NCI-H2196 (cell line): ENCODE results near the gene ABHD11.
"Not testable (repeated sequence)": the region's sequence is repeated elsewhere in the genome, so short reads cannot be mapped to it uniquely, and the experiment has no call there.

Experiments used
- DNase-seq: peaks from one replicate; lab custom pipeline; 2025; ENCODE audit not compliant: unreplicated experiment; lab: John Stamatoyannopoulos, UW

ABHD11 gene

GRCh38 chr7:73746378-73746777 lies 7.8 kb upstream of the ABHD11 start:
- peak; percentile 42 for DNase-seq

GRCh38 chr7:73742753-73743641 lies 4.4 kb upstream of the ABHD11 start:
- DNase-seq = peak; percentile 94

GRCh38 chr7:73742338-73742752 lies 3.7 kb upstream of the ABHD11 start:
- DNase-seq = peak; percentile 64

GRCh38 chr7:73741600-73741999 lies 3.0 kb upstream of the ABHD11 start:
- DNase-seq = peak; percentile 86

GRCh38 chr7:73740771-73741170 lies 2.2 kb upstream of the ABHD11 start:
- DNase-seq = no peak

- no peak for DNase-seq
Observed at GRCh38 chr7:73740212-73740611, 1.6 kb upstream of the ABHD11 start.

GRCh38 chr7:73739387-73739767 lies 775 bp upstream of the ABHD11 start:
- no peak for DNase-seq

- peak; percentile 68 for DNase-seq
Observed at GRCh38 chr7:73738220-73738611, 386 bp downstream of the ABHD11 start.

- DNase-seq = no peak
Observed at GRCh38 chr7:73737491-73738219, 947 bp downstream of the ABHD11 start.

GRCh38 chr7:73736885-73737284 lies 1.7 kb downstream of the ABHD11 start:
- no peak for DNase-seq

- no peak for DNase-seq
Observed at GRCh38 chr7:73735528-73735905, 3.1 kb downstream of the ABHD11 start.

- peak; percentile 97 for DNase-seq
Observed at GRCh38 chr7:73734619-73735527, 3.7 kb downstream of the ABHD11 start.

- DNase-seq = no peak
Observed at GRCh38 chr7:73732397-73732796, 6.2 kb downstream of the ABHD11 start.

- DNase-seq = no peak
Observed at GRCh38 chr7:73730485-73730884, 8.1 kb downstream of the ABHD11 start.

- no peak for DNase-seq
Observed at GRCh38 chr7:73728551-73728950, 10.1 kb downstream of the ABHD11 start.

GRCh38 chr7:73727952-73728351 lies 10.7 kb downstream of the ABHD11 start:
- no peak for DNase-seq

GRCh38 chr7:73726083-73726466 lies 12.5 kb downstream of the ABHD11 start:
- no peak for DNase-seq

- DNase-seq = no peak
Observed at GRCh38 chr7:73723813-73724212, 14.8 kb downstream of the ABHD11 start.

- no peak for DNase-seq
Observed at GRCh38 chr7:73722785-73723184, 15.8 kb downstream of the ABHD11 start.

- not testable (repeated sequence) for DNase-seq
Observed at GRCh38 chr7:73722182-73722581, 16.4 kb downstream of the ABHD11 start.

- peak; percentile 86 for DNase-seq
Observed at GRCh38 chr7:73721377-73721817, 17.2 kb downstream of the ABHD11 start.
